K562 (cell line): Measurements from ENCODE around the gene ADAT1. TPM values are rescaled to one million over a fixed set of nuclear protein-coding genes. Genes with fewer than 3 reads are reported as not detected.
A peak's percentile ranks its signal among the peaks of the same experiment; 100 is the strongest.

Source experiments
- ARID4B ChIP-seq: sonication (generic); formaldehyde crosslinking; IDR thresholded peaks from 2 replicates; pipeline ENCODE4 v1.8.0; 2022; ENCODE audit warnings: mild to moderate bottlenecking, missing genetic modification reagents
- MBD2 ChIP-seq: sonication (generic); IDR thresholded peaks from 2 replicates; pipeline ENCODE4 v1.6.1; 2016; ENCODE audit warnings: low read depth, borderline replicate concordance
- MEIS2 ChIP-seq: fragments of 450-650 bp; IDR thresholded peaks from 2 replicates; pipeline ENCODE4 v1.6.1; 2014; ENCODE audit warnings: mild to moderate bottlenecking; ENCODE audit not compliant: partially characterized antibody
- NKRF ChIP-seq: fragments of 450-650 bp; IDR thresholded peaks from 2 replicates; pipeline ENCODE4 v1.6.1; 2016; ENCODE audit warnings: borderline replicate concordance
- RBM25 ChIP-seq: fragments of 200-400 bp; formaldehyde crosslinking; IDR thresholded peaks from 2 replicates; pipeline ENCODE4 v1.6.1; 2018; ENCODE audit warnings: low read length, low read depth, moderate library complexity; ENCODE audit not compliant: severe bottlenecking
- STAT5A ChIP-seq: IDR thresholded peaks from 2 replicates; pipeline ENCODE4 v1.6.1; 2012; ENCODE audit warnings: low read length, inconsistent platforms, borderline replicate concordance
- TBL1XR1 ChIP-seq, 2 experiments: IDR thresholded peaks; 2 replicates each; pipeline ENCODE4 v1.6.1; 2012; ENCODE audit warnings: improper control_type of control experiment in 2 of 2, low read length in 2 of 2, mild to moderate bottlenecking in 1 of 2
- ZBTB12 ChIP-seq: fragments of 250-450 bp; sonication (Bioruptor Pico); IDR thresholded peaks from 2 replicates; pipeline ENCODE4 v1.4.0; 2020
- ZBTB5 ChIP-seq: fragments of 450-650 bp; IDR thresholded peaks from 2 replicates; pipeline ENCODE4 v1.6.1; 2017; ENCODE audit warnings: antibody characterized with exemption
- ZNF280A ChIP-seq: fragments of 450-650 bp; IDR thresholded peaks from 2 replicates; pipeline ENCODE4 v1.6.1; 2018; ENCODE audit warnings: mild to moderate bottlenecking, low read depth; ENCODE audit not compliant: partially characterized antibody
- ZNF639 ChIP-seq, 2 experiments: fragments of 200-800 bp in 1 of 2; sonication (Bioruptor generic) in 1 of 2; sonication (generic) in 1 of 2; formaldehyde crosslinking in 1 of 2; IDR thresholded peaks in 1 of 2; conservative IDR thresholded peaks in 1 of 2; 2 replicates each; pipeline versions ENCODE4 v1.5.0 to v1.6.1; 2016 to 2020; ENCODE audit warnings: missing compliant biosample characterization in 1 of 2, missing genetic modification characterization in 1 of 2, missing genetic modification reagents in 1 of 2
- ZNF76 ChIP-seq: fragments of 250-450 bp; sonication (Bioruptor Pico); IDR thresholded peaks from 2 replicates; pipeline ENCODE4 v1.4.0; 2020; ENCODE audit warnings: mild to moderate bottlenecking, moderate library complexity, borderline replicate concordance
- polyA plus RNA-seq, 8 experiments: library from polyadenylated mRNA; depleted of rRNA in 4 of 8; stranded (reverse) in 5 of 8; unstranded in 3 of 8; fragments of >200 nt; fragmentation: Nextera tagmentation in 2 of 8; fragmentation: Illumina TruSeq in 1 of 8; extraction: Ambion mirVana in 2 of 8; extraction: Trizol in 1 of 8; gene quantifications; 2 replicates each; pipeline versions ENCODE4 v1.2.1 to v1.2.3, GENCODE V29; 2011 to 2014; ENCODE audit warnings: inconsistent platforms in 1 of 8, missing spikeins in 1 of 8
- total RNA-seq, 7 experiments: library from RNA; depleted of rRNA in 6 of 7; stranded (reverse); fragments of >200 nt in 6 of 7; fragmentation: Illumina TruSeq in 2 of 7; extraction: Trizol in 2 of 7; gene quantifications; 2 replicates each; pipeline versions ENCODE4 v1.2.1 to v1.2.3, GENCODE V29; 2011 to 2021; ENCODE audit warnings: low replicate concordance in 1 of 7

Gene ADAT1
- total and polyA plus RNA-seq, 9 of the 15 experiments (the other 6 are each of a cell fraction or from before 2014, with no cell fraction given) = 16.0 to 36.7 (median 28.2) TPM

- peak; percentile 95 for TF ChIP-seq ARID4B (CRISPR knock-in tag)
- TF ChIP-seq STAT5A = no peak
- TF ChIP-seq MBD2 = peak; percentile 81; the same call in 1 of the 2 replicates
- TF ChIP-seq ZNF280A = no peak
- TF ChIP-seq ZNF639 (CRISPR knock-in tag; conservative IDR thresholded peaks at IDR 0.05 in 1 of 2, IDR thresholded peaks at IDR 0.05 in 1 of 2) = peak in 1 of 2 experiments; percentile 90; a peak in 2 of 4 replicates
- no peak for TF ChIP-seq ZNF76 (CRISPR knock-in tag)
- TF ChIP-seq ZBTB5 = no peak
- TF ChIP-seq NKRF = peak; percentile 98
- TF ChIP-seq RBM25 = peak; percentile 41
- peak; percentile 91 for TF ChIP-seq ZBTB12 (CRISPR knock-in tag)
- no peak for TF ChIP-seq MEIS2
- peak in 1 of 2 experiments; percentile 0; a peak in 1 of 4 replicates for TF ChIP-seq TBL1XR1 (IDR thresholded peaks at IDR 0.05; ENCODE audit: low read length in 2 of 2)
Observed at GRCh38 chr16:75622761-75623605, at the start of gene ADAT1 (continued).
